Measurements from ENCODE around the gene BDKRB1.
A peak's percentile ranks its signal among the peaks of the same experiment; 100 is the strongest.

BDKRB1 gene

GRCh38 chr14:96261053-96261452 lies 5.0 kb downstream of the BDKRB1 start:
- DNase-seq (ENCODE audit: low read depth in 3 of 3) = no peak

DNA sequence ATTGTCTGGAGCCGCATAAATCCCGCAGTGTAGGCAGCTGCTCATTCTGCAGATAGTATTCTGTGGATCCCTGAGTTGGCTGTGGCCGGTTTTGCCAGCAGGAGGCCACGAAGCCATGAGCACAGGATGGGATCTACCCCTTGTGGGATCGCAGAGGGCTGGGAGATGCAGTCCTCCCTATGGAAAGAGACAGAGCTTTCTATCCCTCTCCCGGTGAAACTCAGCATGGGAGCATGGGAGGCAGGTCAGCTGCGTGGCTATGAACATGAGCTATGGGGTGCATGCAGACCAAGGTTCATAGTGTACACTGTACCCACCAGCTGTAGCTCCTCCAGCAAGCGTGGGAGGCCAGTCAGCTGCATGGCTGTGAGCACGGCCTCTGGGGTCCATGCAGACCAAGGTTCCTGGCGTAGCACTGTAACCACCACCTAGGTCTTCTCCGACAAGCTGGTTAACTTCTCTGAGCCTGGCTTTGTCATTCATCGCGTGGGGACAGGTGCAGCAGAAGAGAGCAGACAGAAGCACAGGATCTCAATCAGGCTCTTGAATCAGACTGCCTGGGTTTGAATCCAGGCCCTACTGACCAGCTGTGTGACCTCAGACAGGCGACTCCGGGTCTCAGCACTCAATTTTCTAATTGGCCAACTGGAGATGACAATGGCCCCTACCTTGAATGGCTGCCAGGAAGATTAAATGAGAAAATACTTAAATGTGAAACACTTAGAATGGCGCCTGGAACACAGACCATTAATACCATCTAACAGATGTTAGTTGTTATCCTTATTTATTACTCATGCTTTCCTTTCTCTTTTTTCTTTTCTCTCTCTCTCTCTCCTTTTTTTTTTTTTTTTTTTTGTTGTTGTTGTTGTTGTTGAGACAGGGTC lies 6.0 kb downstream of the BDKRB1 start:
- DNase-seq (ENCODE audit: low read depth in 3 of 3) = no peak

GRCh38 chr14:96263347-96264199 lies 7.6 kb downstream of the BDKRB1 start:
- no peak for DNase-seq (ENCODE audit: low read depth in 3 of 3)

GRCh38 chr14:96264200-96264553 lies 8.2 kb downstream of the BDKRB1 start:
- no peak for DNase-seq (ENCODE audit: low read depth in 3 of 3)

DNA sequence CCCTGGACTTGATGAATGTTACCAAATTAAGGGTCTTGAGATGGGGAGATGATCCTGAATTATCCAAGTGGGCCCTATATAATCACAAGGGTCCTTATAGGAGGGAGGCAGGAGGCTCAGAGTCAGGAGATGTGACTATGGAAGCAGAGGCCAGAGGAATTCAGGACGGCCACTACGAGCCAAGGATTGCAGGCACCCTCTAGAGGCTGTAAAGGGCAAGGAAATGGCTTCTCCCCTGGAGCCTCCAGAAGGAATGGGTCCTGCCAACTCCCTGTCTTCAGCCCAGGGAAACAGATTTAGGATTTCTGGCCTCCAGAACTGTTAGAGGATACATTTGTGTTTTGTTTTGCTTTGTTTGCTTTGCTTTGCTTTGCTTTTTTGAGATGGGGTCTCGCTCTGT lies 8.8 kb downstream of the BDKRB1 start:
- DNase-seq (ENCODE audit: low read depth in 3 of 3) = no peak

GRCh38 chr14:96265383-96266095 lies 9.5 kb downstream of the BDKRB1 start:
- DNase-seq (ENCODE audit: low read depth in 3 of 3) = no peak

GRCh38 chr14:96267336-96267735 lies 11.3 kb downstream of the BDKRB1 start:
- DNase-seq (ENCODE audit: low read depth in 3 of 3) = no peak

- no peak for DNase-seq (ENCODE audit: low read depth in 3 of 3)
These were observed 11.9 kb downstream of the BDKRB1 start for GRCh38 chr14:96267916-96268315.

GRCh38 chr14:96268431-96269358 lies 12.7 kb downstream of the BDKRB1 start:
- DNase-seq (ENCODE audit: low read depth in 3 of 3) = no peak

GRCh38 chr14:96269359-96269710 lies 13.3 kb downstream of the BDKRB1 start:
- DNase-seq (ENCODE audit: low read depth in 3 of 3) = no peak

DNA sequence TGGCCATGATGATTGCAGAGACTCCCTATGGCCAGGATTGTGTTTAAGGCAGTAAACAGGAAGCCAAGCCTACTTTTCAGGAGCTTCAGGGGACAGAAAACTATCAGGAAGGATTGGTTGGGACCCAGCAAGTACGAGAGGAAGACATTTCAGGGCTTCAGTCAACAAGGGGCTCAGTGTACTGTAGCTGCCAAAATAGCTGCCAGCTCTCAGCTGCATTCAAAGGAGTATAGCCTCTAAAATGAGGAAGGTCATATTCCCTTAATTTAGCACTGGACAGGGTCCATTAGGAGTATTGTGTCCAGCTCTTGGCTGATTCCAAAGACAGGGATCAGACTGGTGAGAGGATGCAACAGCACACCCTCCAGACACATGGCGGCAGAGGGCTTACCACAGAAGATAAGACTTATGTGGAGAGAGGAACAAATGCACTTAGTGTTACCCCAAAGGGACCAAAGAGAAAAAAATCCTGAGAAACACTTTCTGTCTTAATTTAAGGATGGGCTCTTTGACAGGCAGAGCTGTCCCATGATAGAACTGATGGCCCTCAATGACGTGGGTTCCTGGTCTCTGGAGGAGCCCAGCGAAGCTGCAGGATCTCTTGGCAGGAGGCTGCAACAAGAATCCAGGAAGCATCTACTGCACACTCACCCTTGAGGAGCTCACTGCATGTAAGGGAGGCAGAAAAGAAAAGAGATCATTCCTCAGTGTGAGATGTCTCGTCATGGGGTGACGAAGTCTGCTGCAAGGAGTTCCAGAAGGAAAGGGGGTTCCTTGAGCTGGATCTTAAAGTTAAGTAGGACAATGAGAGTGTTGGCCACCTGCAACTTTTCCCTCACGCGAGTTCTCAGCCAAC lies 14.8 kb downstream of the BDKRB1 start:
- DNase-seq (ENCODE audit: low read depth in 3 of 3) = no peak

DNA sequence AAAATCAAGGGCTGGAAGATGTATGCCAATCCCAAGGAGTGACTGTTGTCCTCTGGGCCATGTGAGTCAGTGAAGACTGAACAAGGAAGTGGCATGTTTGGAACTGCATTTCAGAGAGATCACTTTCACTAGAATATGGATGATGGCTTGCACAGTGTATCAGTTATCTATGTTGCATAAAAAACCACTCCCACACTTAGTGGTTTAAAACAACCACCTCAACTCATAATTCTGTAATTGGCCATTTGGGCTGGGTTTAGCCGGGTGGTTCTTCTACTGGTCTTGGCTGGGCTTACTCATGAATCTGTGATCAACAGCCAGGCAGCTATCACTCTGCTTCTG lies 15.4 kb downstream of the BDKRB1 start:
- DNase-seq (ENCODE audit: low read depth in 3 of 3) = no peak

DNA sequence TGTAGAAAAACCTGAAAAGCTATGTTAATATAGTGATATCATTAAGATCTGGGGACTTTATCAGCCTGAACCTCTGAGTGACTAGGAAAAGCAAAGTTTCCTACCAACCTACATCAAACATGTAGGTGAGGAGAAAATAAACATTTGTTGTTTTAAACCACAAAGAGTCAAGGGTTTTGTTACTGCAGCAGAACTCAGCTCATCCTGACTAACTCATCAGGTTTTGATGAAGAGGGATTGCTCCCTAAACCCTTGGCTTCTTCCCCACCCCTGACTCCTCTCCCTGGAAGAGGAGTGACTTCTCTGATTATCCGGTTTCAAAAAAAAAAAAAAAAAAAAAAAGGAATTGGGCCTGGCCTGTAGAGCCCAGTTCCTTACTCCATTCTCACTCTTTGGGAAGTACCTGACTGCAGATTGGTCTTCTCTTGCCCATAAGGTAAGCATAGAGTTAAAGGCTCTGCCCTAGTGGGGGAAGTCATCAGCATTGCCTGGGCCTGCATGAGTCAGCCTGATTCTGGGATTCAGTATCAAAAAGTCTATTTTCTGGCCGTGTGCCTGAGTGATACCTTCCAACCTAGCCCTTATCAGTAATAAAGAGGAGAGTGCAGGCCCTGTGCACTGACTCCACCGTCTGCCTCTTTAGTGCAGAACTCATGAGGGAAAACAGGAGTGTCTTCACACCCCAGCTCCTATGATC lies 16.9 kb downstream of the BDKRB1 start:
- DNase-seq (ENCODE audit: low read depth in 3 of 3) = no peak

DNA sequence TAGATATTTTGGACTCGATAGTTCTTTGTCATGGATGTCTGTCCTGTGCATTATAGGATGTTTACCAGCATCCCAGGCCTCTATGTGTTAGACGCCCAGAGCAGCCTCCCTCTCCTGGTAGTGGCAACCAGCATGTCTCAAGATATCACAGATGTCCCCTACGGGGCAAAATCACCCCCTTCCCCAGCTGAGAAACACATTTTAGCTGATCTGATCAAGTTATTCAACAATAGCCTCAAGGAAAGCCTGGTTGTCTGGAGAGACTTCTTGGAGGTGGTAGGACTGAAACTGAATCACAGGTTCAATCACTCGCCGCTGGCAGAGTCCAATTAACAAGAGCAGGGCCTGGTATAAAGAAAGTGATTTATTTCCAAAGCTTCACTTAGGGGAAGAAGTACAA lies 17.6 kb downstream of the BDKRB1 start:
- DNase-seq (ENCODE audit: low read depth in 3 of 3) = no peak

DNA sequence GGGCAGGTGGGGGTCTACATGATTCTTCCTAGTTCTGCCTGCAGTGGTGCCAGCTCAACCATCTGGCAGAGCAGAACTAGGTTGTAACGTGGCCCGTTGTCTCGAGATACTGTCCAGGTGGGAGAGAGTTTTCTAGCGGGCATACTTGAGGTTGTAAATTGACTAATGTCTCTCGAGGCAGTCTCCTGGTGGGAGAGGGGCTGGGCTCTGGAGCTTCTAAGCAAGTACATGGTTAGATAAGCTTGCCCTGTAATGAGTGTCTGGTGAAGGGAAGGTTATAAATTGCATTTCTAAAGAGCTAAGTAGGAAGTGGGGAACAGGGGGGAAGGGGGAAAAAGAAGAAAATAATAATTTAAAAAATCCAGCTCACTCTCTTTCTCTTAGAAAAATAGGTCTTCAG lies 18.1 kb downstream of the BDKRB1 start:
- no peak for DNase-seq (ENCODE audit: low read depth in 3 of 3)

DNA sequence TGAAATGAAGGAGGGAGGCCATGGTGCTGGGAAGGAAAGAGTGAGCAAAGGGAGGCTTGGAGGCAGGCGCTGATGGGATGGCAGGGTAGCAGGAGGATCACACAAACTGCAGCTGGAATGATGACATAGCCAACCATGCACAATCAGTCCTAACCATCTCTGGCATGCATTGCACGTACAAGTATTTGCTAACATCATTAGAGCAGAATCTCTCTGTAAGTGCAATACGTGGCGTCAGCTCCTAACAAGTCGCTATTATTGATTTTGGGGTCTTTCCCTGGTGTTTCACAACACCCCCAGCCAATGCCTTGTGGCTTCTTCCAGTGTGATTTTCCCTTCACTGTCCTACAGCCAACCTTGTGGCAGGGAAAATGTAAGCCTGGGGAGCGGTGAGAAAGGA lies 18.5 kb downstream of the BDKRB1 start:
- no peak for DNase-seq (ENCODE audit: low read depth in 3 of 3)

- DNase-seq (ENCODE audit: low read depth in 3 of 3) = peak; percentile 42 to 51 (median 49)
These were observed 19.4 kb downstream of the BDKRB1 start for GRCh38 chr14:96275177-96276112.

GRCh38 chr14:96277890-96278289 lies 21.9 kb downstream of the BDKRB1 start:
- no peak for DNase-seq (ENCODE audit: low read depth in 3 of 3)

- DNase-seq (ENCODE audit: low read depth in 3 of 3) = no peak
These were observed 23.6 kb downstream of the BDKRB1 start for GRCh38 chr14:96279564-96279963.
